HUES6 (cell line): ENCODE data around the gene PLA2G15.

Source experiments
- H3K27ac ChIP-seq: 2 replicates; pipeline ENCODE4 v1.7.0; 2013; ENCODE audit warnings: low read depth, mild to moderate bottlenecking, low read length, inconsistent platforms
- H3K27me3 ChIP-seq: 2 replicates; pipeline ENCODE4 v1.6.1; 2013; ENCODE audit warnings: low read length; ENCODE audit not compliant: control insufficient read depth, insufficient read depth
- H3K36me3 ChIP-seq: 2 replicates; pipeline ENCODE4 v1.6.1; 2013; ENCODE audit warnings: low read length; ENCODE audit not compliant: control insufficient read depth, insufficient read depth
- H3K4me1 ChIP-seq: 2 replicates; pipeline ENCODE4 v1.6.1; 2013; ENCODE audit warnings: low read length; ENCODE audit not compliant: control insufficient read depth, insufficient read depth
- H3K4me3 ChIP-seq: 2 replicates; pipeline ENCODE4 v1.5.1; 2013; ENCODE audit warnings: low read depth, low read length
- H3K9ac ChIP-seq: one replicate; pipeline ENCODE4 v1.6.1; 2013; ENCODE audit warnings: mild to moderate bottlenecking, low read length
- H3K9me3 ChIP-seq: 2 replicates; pipeline ENCODE4 v1.6.1; 2013; ENCODE audit warnings: low read depth, low read length; ENCODE audit not compliant: control insufficient read depth, insufficient read depth

Gene PLA2G15

GRCh38 chr16:68299571-68300453, 54.6 kb downstream of the PLA2G15 start:
- Histone ChIP-seq H3K36me3 (peaks cover 93% of the 10 kb centered on the region), H3K4me1 (no peaks in the 10 kb centered on the region), H3K27ac (no peak overlapping the region; the same call in 1 of the 2 replicates)

DNA sequence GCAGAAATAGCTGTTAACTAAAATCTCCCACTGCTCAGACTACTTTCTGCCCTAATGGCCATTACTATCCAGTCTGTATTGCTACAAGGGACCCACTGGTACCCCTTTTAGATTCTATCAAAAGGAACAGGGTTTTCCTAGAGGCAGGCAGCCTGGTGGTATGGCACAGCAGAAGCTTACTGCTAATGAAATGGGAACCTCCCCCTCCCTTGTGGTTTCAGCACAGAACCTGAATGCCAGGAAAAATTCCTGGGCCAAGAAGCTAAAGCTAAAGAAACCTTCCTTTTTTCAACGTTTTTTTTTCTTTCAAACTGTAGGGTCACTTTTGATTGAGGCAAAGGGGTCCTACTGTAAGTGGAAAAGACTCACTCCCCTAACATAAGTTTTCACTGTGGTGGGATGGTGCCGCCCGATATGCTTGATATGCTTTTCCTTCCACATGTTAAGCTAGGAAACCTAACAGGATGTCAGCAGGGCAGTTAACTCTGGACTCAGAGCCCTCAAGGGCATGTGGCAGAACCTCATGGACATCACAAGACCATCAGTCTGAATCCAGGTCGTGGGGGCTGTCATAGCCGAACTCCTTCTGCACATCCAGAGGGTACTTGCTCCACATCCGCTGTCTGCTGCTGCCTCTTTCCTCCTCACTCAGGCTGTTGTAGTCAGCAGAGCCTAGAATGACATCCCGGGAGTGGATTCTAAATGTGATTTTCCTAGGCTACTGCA, 55.7 kb downstream of the PLA2G15 start:
- H3K9me3 ChIP-seq, result no peaks in the 10 kb centered on the region
- no peak overlapping the region for H3K27ac ChIP-seq
- H3K4me3 ChIP-seq, result no peak overlapping the region
- no peaks in the 10 kb centered on the region for H3K27me3 ChIP-seq
- peaks cover 97% of the 10 kb centered on the region for H3K36me3 ChIP-seq
- H3K9ac ChIP-seq, result no peak overlapping the region
- no peaks in the 10 kb centered on the region for H3K4me1 ChIP-seq

More at GRCh38 chr16:68299571-68300453, 54.6 kb downstream of the PLA2G15 start:
- H3K9me3 ChIP-seq, result no peaks in the 10 kb centered on the region
- no peak overlapping the region for H3K4me3 ChIP-seq
- no peak overlapping the region for H3K9ac ChIP-seq
- H3K27me3 ChIP-seq, result no peaks in the 10 kb centered on the region

GRCh38 chr16:68306633-68307032, 61.5 kb downstream of the PLA2G15 start:
- no peaks in the 10 kb centered on the region for H3K27me3 ChIP-seq
- no peak overlapping the region for H3K4me3 ChIP-seq
- H3K9ac ChIP-seq, result no peak overlapping the region
- peaks cover 67% of the 10 kb centered on the region for H3K36me3 ChIP-seq
- peaks cover 4% of the 10 kb centered on the region; the same call in 1 of the 2 replicates for H3K4me1 ChIP-seq
- H3K9me3 ChIP-seq, result no peaks in the 10 kb centered on the region
- H3K27ac ChIP-seq, result no peak overlapping the region

GRCh38 chr16:68309799-68310198, 64.6 kb downstream of the PLA2G15 start:
- Histone ChIP-seq H3K4me1 (peaks cover 4% of the 10 kb centered on the region; the same call in 1 of the 2 replicates), H3K36me3 (peaks cover 37% of the 10 kb centered on the region), H3K4me3 (peak overlapping the region; percentile 89), H3K9ac (peak overlapping the region; percentile 87), H3K27ac (no peak overlapping the region), H3K9me3 (no peaks in the 10 kb centered on the region), H3K27me3 (no peaks in the 10 kb centered on the region)

DNA sequence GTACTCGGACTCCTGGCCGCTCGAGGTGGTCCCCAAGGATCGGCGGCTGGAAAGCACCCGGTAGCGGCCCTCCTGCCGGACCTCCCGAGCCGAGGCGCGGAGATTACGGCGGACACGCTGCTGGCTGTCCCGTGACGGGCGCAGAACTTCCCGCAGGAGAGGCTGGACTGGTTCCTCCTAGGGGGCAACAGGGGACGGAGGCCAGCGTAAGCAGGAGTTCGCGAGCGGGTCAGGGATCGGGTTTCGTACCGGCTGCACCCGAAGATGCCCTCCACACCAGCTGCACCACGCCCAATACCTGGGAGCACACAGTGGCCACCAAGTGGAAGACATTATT, 65.2 kb downstream of the PLA2G15 start:
- peak overlapping the region; percentile 89 for H3K4me3 ChIP-seq
- H3K27me3 ChIP-seq, result no peaks in the 10 kb centered on the region
- no peaks in the 10 kb centered on the region for H3K9me3 ChIP-seq
- peaks cover 31% of the 10 kb centered on the region for H3K36me3 ChIP-seq
- H3K27ac ChIP-seq, result peak overlapping the region; percentile 72; the same call in 1 of the 2 replicates
- H3K9ac ChIP-seq, result peak overlapping the region; percentile 87
- peaks cover 4% of the 10 kb centered on the region; the same call in 1 of the 2 replicates for H3K4me1 ChIP-seq
